HFFc6 (cell line): Measurements from ENCODE around the gene MOSMO. TPM values are rescaled to one million over a fixed set of nuclear protein-coding genes. Genes with fewer than 3 reads are reported as not detected.
A peak's percentile ranks its signal among the peaks of the same experiment; 100 is the strongest.

Source experiments
- DNase-seq: peaks from one replicate; pipeline ENCODE4 v3.0.0-alpha.2; 2018
- H3K27ac Mint-ChIP-seq: 2 replicates; pipeline ENCODE4 v1.8.0; 2020; ENCODE audit warnings: mild to moderate bottlenecking, mixed read lengths
- H3K27me3 Mint-ChIP-seq: 2 replicates; pipeline ENCODE4 v1.8.0; 2021; ENCODE audit warnings: mild to moderate bottlenecking, moderate library complexity, mixed read lengths; ENCODE audit not compliant: insufficient read depth
- H3K36me3 Mint-ChIP-seq: 2 replicates; pipeline ENCODE4 v1.8.0; 2021; ENCODE audit warnings: low read depth, mixed read lengths
- H3K4me1 Mint-ChIP-seq: 2 replicates; pipeline ENCODE4 v1.8.0; 2020; ENCODE audit warnings: low read depth, mixed read lengths
- H3K4me3 Mint-ChIP-seq: 2 replicates; pipeline ENCODE4 v1.8.0; 2020; ENCODE audit warnings: mild to moderate bottlenecking, moderate library complexity, mixed read lengths
- H3K9me3 Mint-ChIP-seq: 2 replicates; pipeline ENCODE4 v1.8.0; 2020; ENCODE audit warnings: mild to moderate bottlenecking, mixed read lengths
- total RNA-seq, 6 experiments: library from RNA; stranded (reverse); fragmentation: NEBNext Ultra II Directional; extraction: Animal tissue kit (Norgen Biotek cat#: 25700); gene quantifications; 2 replicates in 1 of 6; 3 replicates in 5 of 6; pipeline ENCODE4 v1.2.3, GENCODE V29; 2021
- TF ChIP-seq, protein P1 (sequence below): fragments of 200-600 bp; sonication (generic); IDR thresholded peaks from 2 replicates; pipeline ENCODE4 v1.5.0; 2021; ENCODE audit warnings: antibody characterized with exemption, mild to moderate bottlenecking

MOSMO gene
- total RNA-seq, 6 experiments from 2014 or later = 16.9 to 28.2 (median 22.7) TPM

DNA sequence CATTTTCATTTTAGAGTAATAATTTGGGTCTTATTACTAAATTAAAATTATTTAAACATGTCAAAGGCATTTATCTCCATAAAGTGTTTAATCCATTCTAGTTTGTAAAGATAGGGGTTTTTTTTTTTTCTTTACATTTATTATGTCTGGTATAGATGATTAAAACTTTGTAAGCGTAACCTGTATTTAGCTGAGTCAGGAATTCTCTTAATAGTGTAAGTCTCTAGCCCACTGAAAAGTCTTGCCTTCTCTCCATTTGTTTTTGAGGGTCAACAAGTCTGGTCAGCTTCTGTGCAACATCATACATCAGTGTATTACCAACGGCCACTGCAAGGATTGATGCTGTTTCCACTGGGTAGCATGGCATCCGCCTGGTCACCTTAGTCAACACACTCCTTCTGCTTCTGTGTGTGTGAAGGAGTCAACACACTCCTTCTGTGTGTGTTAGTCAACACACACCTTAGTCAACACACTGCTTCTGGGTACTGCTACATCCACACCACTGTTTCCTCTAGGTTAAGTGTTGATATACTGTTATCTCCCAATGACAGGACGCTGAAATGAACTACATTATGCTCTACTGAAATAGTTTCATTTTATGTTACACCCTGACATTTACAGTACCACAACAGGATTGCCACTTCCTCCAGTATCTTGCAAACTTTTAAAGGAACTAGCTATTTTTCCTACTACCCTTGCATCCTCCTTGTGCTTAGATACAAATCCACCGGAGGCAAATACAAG lies 47.1 kb downstream of the MOSMO start:
- DNase-seq = no peak
- Mint-ChIP-seq H3K27me3 (no peaks in the 10 kb centered on the region), H3K9me3 (no peaks in the 10 kb centered on the region), H3K27ac (no peak overlapping the region), H3K4me1 (peaks cover 20% of the 10 kb centered on the region), H3K36me3 (peaks cover 23% of the 10 kb centered on the region), H3K4me3 (no peak overlapping the region)
- TF ChIP-seq, protein P1, sequence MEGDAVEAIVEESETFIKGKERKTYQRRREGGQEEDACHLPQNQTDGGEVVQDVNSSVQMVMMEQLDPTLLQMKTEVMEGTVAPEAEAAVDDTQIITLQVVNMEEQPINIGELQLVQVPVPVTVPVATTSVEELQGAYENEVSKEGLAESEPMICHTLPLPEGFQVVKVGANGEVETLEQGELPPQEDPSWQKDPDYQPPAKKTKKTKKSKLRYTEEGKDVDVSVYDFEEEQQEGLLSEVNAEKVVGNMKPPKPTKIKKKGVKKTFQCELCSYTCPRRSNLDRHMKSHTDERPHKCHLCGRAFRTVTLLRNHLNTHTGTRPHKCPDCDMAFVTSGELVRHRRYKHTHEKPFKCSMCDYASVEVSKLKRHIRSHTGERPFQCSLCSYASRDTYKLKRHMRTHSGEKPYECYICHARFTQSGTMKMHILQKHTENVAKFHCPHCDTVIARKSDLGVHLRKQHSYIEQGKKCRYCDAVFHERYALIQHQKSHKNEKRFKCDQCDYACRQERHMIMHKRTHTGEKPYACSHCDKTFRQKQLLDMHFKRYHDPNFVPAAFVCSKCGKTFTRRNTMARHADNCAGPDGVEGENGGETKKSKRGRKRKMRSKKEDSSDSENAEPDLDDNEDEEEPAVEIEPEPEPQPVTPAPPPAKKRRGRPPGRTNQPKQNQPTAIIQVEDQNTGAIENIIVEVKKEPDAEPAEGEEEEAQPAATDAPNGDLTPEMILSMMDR = no peak

DNA sequence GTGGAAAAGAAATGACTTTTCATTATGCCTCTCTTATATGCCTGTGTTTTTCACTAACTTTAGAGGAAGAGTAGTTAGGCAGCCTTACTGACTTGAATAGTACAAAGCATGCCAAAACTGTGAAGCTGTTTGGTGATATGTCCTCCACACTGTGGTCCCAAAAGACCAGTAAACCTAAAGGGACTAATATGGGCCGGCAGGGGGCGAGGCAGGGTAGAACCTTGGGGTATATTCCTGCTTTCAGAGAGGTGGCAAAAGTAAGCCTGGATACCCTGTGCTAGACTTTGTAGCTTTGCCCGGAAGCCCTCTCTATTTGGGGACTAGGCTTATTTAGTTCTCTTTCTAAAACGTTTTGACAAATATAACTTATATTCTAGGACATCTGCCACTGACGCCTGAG lies 48.0 kb downstream of the MOSMO start:
- no peak overlapping the region for H3K27ac Mint-ChIP-seq
- TF ChIP-seq, protein P1 = no peak; the same call in 1 of the 2 replicates
- DNase-seq = no peak
- H3K27me3 Mint-ChIP-seq = no peaks in the 10 kb centered on the region
- H3K4me1 Mint-ChIP-seq = peaks cover 20% of the 10 kb centered on the region
- H3K9me3 Mint-ChIP-seq = no peaks in the 10 kb centered on the region
- peaks cover 23% of the 10 kb centered on the region for H3K36me3 Mint-ChIP-seq
- H3K4me3 Mint-ChIP-seq = no peak overlapping the region

DNA sequence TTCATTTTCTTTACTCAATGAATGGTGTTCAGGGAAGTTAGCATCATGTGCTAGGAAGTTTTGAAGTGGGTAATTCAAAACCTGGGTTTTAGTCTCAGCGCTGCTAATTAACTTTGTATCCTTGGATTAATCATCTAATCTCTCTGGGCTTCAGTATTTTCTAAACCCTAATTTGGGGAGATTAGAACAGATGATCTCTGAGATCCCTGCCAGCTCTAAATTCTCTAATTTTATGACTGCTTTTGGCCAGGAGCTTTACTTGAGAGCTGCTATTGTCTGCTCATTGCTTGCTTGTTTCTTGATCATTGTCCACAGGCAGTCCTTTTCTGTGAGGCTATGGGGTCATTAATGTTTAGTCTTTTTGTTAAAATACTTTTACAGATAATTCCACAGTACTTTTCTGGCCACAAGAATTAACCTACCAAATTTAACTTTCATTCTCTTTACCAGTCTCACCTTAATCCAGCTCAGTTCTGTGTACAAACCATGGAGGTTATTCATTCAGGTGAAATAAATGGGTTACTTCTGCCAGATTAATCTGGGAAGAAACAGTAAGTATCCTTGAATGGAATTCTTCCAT lies 56.1 kb downstream of the MOSMO start:
- peaks cover 27% of the 10 kb centered on the region for H3K4me1 Mint-ChIP-seq
- H3K27ac Mint-ChIP-seq = no peak overlapping the region; the same call in 1 of the 2 replicates
- peaks cover 32% of the 10 kb centered on the region for H3K36me3 Mint-ChIP-seq
- DNase-seq = no peak
- H3K9me3 Mint-ChIP-seq = peaks cover 14% of the 10 kb centered on the region
- H3K27me3 Mint-ChIP-seq = no peaks in the 10 kb centered on the region; the same call in 1 of the 2 replicates
- no peak overlapping the region for H3K4me3 Mint-ChIP-seq
- TF ChIP-seq, protein P1 = no peak

DNA sequence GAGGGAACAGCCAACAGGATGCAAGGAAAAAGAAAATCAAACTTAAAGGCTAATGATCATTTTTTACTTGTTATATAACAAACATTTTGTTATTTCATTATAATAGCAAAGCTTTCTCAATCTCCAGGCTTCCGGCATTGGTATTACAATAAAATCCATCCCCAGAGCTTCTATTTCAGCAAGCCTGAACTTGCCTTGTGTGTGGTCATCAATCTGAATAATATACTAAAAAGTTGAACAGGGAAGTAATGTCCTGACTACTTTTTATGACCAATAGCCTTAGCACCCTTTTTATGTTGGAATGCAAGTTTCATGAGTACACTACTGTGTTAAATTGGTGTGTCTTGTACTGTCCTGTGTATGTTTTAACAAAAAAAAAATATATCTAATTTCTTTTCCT lies 57.3 kb downstream of the MOSMO start:
- Mint-ChIP-seq H3K9me3 (peaks cover 14% of the 10 kb centered on the region), H3K36me3 (peaks cover 28% of the 10 kb centered on the region), H3K4me1 (peaks cover 27% of the 10 kb centered on the region), H3K27me3 (no peaks in the 10 kb centered on the region; the same call in 1 of the 2 replicates), H3K4me3 (no peak overlapping the region), H3K27ac (peak overlapping the region; percentile 19; the same call in 1 of the 2 replicates)
- no peak for DNase-seq
- TF ChIP-seq, protein P1 = no peak

DNA sequence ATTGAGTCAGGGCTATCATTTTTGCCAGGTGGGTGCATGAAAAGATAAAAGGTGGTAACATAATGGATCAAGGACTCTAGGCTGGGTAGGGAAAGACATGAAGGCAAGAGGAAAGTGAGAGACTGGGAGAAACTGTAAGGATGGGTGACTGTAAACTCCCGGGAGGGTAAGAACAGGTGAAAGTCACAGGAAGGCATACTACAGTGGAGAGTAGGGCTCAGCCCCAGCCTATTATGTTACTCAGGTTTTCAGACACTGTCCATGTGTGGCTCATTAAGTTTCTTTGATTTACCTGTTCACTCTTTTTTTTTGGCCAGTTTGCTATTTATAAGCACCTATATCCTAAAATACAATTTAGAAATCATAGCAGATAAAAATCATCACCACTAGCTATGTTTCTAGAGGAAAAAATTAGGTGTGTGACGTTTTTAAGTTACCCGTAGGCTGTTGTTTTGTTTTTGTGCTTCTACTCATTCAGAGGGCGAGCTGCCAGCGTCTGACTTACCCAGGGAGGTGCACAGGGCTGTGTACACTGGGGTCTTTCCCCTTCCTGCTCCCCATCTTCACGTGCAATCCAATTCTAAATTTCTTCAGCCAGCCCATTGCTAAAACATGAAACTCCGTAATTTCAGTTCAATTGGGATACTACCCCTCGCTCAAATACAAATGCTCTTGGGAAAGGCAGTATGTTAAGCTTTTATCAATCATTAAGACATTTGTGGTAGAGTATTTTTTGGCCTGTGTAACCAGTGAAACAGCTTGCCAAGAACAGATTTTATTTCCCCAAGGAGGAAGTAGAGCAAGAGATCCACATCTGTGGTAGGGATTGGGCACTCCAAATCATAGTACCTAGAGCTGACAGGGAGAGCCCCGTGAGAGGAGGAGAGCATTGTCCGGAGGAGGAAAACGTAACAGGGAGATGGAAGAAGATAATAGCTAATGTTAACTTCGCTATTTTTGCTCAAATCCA lies 62.7 kb downstream of the MOSMO start:
- Mint-ChIP-seq H3K9me3 (peaks cover 14% of the 10 kb centered on the region), H3K27me3 (no peaks in the 10 kb centered on the region; the same call in 1 of the 2 replicates), H3K4me1 (peaks cover 31% of the 10 kb centered on the region), H3K27ac (no peak overlapping the region), H3K36me3 (peaks cover 42% of the 10 kb centered on the region), H3K4me3 (no peak overlapping the region)
- TF ChIP-seq, protein P1 = no peak
- DNase-seq = no peak
